GM12801 (cell line): Measurements from ENCODE around the gene HMGB4.

Experiments
- TF ChIP-seq, protein P1 (sequence below): IDR thresholded peaks from one replicate; pipeline ENCODE4 v1.5.1; 2011; ENCODE audit warnings: control low read depth; ENCODE audit not compliant: insufficient read length; ENCODE audit errors: extremely low read depth

The HMGB4 gene

DNA sequence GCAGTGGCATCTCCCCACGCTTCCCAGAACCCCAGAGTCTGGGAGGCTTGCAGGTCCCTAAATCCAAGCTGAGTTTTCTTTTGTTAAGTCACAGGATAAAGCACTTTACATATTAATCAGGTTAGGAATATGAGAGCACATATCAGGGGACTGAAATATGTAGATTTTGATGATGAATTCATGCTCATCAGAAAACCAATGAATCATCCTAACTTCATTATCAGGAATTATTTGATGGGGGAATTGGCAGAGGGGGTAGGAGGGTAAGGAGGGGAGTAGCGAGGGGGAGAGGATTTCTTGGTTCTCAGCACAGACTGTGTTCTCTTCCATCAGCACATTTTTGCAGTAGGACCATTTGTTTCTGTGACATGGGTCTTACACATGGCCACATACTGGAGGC is 32.1 kb downstream of the HMGB4 start:
- TF ChIP-seq, protein P1, sequence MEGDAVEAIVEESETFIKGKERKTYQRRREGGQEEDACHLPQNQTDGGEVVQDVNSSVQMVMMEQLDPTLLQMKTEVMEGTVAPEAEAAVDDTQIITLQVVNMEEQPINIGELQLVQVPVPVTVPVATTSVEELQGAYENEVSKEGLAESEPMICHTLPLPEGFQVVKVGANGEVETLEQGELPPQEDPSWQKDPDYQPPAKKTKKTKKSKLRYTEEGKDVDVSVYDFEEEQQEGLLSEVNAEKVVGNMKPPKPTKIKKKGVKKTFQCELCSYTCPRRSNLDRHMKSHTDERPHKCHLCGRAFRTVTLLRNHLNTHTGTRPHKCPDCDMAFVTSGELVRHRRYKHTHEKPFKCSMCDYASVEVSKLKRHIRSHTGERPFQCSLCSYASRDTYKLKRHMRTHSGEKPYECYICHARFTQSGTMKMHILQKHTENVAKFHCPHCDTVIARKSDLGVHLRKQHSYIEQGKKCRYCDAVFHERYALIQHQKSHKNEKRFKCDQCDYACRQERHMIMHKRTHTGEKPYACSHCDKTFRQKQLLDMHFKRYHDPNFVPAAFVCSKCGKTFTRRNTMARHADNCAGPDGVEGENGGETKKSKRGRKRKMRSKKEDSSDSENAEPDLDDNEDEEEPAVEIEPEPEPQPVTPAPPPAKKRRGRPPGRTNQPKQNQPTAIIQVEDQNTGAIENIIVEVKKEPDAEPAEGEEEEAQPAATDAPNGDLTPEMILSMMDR, result no peak

- TF ChIP-seq, protein P1, result no peak
Measured at GRCh38 chr1:33897092-33897725, 33.3 kb downstream of the HMGB4 start.

DNA sequence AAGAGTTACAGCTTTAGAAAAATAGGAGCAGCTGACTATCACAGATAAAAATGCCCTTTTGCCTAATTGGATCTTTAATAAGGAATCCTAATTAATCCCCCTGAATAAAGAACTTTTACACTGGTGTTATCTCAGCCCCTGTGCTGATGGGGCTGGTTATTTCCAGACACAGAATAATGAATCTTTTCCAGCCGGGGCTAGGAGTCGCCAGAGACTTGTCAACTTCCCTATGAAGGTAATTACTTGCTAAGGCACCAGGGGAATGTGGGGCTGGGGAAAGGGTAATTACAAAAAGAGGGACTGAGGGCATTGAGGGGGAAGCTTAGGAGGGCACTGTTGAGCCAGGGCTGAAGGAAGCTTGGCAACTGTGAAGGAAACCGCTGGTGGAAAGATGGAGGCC is 34.5 kb downstream of the HMGB4 start:
- TF ChIP-seq, protein P1, result no peak

- TF ChIP-seq, protein P1, result no peak
Measured at GRCh38 chr1:33898881-33899280, 35.0 kb downstream of the HMGB4 start.

GRCh38 chr1:33899746-33900145 is 35.9 kb downstream of the HMGB4 start:
- TF ChIP-seq, protein P1, result no peak

DNA sequence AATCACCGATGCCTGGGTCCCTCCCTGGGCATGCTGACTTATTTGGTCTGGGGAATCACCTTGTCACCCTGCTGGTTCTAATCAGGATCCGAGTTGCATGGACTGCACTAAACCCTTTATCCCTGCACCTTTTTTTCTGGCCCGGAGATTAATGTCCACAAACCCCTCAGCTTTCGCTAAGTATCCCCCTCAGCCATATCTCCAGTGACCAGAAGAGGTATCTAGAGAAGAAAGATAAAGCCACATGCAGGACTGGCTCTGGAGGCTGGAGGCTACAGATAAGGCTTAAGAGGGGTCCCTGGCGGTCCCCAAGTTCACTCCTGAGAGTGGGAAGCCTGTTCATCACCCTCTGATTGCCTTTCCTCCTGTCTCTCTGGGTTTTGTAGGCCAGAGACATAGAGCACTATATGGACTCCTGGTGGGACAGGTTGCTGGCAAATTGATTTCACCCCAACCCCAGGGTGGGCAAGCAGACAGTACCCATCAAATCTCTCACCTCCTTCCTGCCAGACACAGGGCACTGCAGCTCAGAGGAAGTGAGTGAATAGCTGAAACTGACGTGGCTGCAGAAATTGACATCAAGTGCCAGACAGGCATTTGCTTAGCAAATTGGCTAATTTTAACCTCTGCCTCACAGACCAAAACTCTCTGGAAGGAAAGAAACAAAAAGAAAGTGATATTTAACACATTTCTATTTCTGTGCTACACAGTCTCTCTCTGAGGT is 38.8 kb downstream of the HMGB4 start:
- TF ChIP-seq, protein P1, result no peak

GRCh38 chr1:33903210-33903589 is 39.3 kb downstream of the HMGB4 start:
- TF ChIP-seq, protein P1, result no peak
